Thymus (tissue), 11 donors: ENCODE measurements around the gene C1QTNF8. TPM values are rescaled to one million over a fixed set of nuclear protein-coding genes. Genes with fewer than 3 reads are reported as not detected.

ENCODE experiments used
- DNase-seq, 9 donors: peaks; one replicate each; pipeline ENCODE4 v3.0.0-alpha.2; 2013; ENCODE audit warnings: low spot score in 9 of 9, low read depth in 6 of 9, missing footprints in 1 of 9
- H3K27ac ChIP-seq, 2 donors: one replicate each; pipeline ENCODE4 v1.5.1; 2013; ENCODE audit warnings: control low read depth in 1 of 2, low read depth in 1 of 2, low read length in 1 of 2, mild to moderate bottlenecking in 1 of 2, moderate library complexity in 1 of 2
- H3K27me3 ChIP-seq, 2 donors: one replicate each; pipeline ENCODE4 v1.5.1; 2013; ENCODE audit warnings: low read length in 1 of 2; ENCODE audit not compliant: control insufficient read depth in 2 of 2, insufficient read depth in 1 of 2
- H3K36me3 ChIP-seq, 2 donors: one replicate each; pipeline ENCODE4 v1.5.1; 2013; ENCODE audit warnings: low read length in 1 of 2, mild to moderate bottlenecking in 1 of 2, moderate library complexity in 1 of 2; ENCODE audit not compliant: control insufficient read depth in 2 of 2, insufficient read depth in 2 of 2
- H3K4me1 ChIP-seq, 2 donors: one replicate each; pipeline ENCODE4 v1.5.1; 2013; ENCODE audit warnings: low read length in 2 of 2; ENCODE audit not compliant: control insufficient read depth in 2 of 2, insufficient read depth in 2 of 2
- H3K4me3 ChIP-seq, 2 donors: one replicate each; pipeline ENCODE4 v1.5.1; 2013; ENCODE audit warnings: low read length in 2 of 2, control low read depth in 1 of 2, mild to moderate bottlenecking in 1 of 2
- H3K9me3 ChIP-seq, 2 donors: one replicate each; pipeline ENCODE4 v1.5.1; 2013; ENCODE audit warnings: low read length in 1 of 2, mild to moderate bottlenecking in 1 of 2; ENCODE audit not compliant: control insufficient read depth in 2 of 2, insufficient read depth in 1 of 2
- WGBS: extraction: QIAGEN DNeasy Blood & Tissue Kit; methylation state at CpG from one replicate; pipeline ENCODE4 v1.1.7; 2013; 5-methylcytosine and 5-hydroxymethylcytosine counted together
- polyA plus RNA-seq: library from polyadenylated mRNA; stranded (reverse); fragments of 200-250 nt; gene quantifications from one replicate; pipeline ENCODE4 v1.2.3, GENCODE V29; 2013
- total RNA-seq: library from RNA; stranded (reverse); fragments of 120-200 nt; gene quantifications from one replicate; pipeline ENCODE4 v1.2.4, GENCODE V29; 2013
- donor health status: healthy.

Gene C1QTNF8
- total and polyA plus RNA-seq, 2 donors: 0.05 TPM; not detected in 1

DNA sequence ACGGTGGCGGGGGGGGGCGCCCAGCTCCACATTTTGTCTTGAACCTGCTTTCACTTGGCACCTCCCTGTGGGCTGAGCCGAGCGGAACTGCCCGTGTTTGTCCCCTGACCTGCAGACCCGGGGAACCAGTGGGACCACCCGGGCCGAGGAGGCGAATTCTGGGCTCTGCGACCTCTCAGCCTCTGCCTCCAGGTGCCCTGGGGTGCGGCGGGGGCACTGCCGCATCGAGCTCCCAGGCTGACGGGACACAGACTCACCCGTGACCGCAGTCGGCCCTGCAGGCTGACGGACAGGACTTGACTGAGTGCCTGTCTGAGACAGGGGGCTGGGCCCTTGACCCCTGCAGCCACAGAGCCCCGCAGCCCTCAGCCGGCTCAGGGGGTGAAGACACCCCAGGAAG, 11.1 kb upstream of the C1QTNF8 start:
- WGBS: 80% methylated on average over 22 of the region's 22 CpGs
- Histone ChIP-seq H3K27me3 (peaks cover 4 to 63% of the 10 kb centered on the region in 2 donors), H3K36me3 (no peaks in the 10 kb centered on the region), H3K27ac (no peak overlapping the region), H3K9me3 (no peaks in the 10 kb centered on the region), H3K4me1 (no peaks in the 10 kb centered on the region), H3K4me3 (no peak overlapping the region)
- DNase-seq: no peak

DNA sequence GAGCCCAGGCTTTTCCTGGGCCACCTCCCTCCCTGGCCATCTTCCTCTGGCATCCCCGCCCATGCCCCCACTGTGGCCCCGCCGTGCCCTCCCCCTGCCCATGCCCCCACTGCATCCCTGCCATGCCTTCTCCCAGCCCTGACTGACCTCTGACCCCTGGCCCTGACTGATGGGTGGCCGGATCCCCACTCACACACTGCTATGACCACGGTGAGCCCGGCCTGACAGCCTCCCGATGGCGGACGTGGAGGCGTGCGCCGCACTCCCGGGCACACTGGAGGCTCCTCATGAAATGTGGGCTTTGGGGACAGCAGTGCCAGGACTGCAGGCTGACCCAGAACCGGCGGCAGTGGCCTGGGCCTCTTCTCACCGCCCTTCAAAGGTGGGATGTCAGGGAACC, 10.6 kb upstream of the C1QTNF8 start:
- H3K9me3 ChIP-seq: no peaks in the 10 kb centered on the region
- no peak for DNase-seq
- H3K4me1 ChIP-seq: no peaks in the 10 kb centered on the region
- H3K27ac ChIP-seq: no peak overlapping the region
- peaks cover 5 to 63% of the 10 kb centered on the region in 2 donors for H3K27me3 ChIP-seq
- H3K36me3 ChIP-seq: no peaks in the 10 kb centered on the region
- WGBS: 87% methylated on average over 16 of the region's 16 CpGs
- no peak overlapping the region for H3K4me3 ChIP-seq

DNA sequence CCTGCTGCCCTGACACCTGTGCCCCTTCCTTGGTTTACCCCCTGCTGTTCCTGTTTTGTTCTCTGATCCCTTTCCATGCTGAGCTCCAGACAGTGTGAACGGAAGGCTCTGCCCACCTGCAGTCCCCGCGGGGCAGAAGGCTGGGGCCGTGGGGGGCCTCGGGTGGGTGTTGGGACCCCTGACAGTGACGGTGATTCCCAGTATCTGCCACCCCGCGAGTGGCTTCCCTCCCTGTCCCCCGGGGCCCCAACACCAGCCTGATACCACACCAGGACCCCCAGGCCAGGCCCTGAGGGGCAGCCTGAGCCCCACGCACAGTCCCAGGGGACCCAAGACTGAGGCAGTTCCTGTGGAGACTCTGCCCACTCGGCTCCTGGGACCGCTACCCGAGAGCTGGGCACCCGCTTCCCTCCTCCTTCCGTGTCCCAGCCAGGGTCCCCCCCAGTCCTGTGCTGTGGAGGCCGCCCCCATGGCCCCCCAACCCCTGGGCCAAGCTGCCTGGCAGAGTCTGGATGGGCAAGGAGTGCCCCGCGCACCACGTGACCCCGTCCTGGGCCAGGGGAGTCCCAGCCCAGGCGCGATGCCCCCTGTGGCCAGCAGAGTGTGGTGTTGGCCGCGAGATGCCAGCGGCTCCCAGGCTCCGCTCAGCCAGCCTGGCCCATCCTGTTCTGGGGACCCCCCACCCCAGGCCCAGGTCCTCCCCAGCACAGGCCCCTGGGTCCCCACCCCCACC, 10.0 kb upstream of the C1QTNF8 start:
- no peaks in the 10 kb centered on the region for H3K36me3 ChIP-seq
- DNase-seq: peak in 2 of 9 donors; percentile 3 to 15
- no peaks in the 10 kb centered on the region for H3K9me3 ChIP-seq
- WGBS: 39% methylated on average over 26 of the region's 26 CpGs
- peaks cover 6 to 69% of the 10 kb centered on the region in 2 donors for H3K27me3 ChIP-seq
- no peak overlapping the region for H3K4me3 ChIP-seq
- H3K27ac ChIP-seq: no peak overlapping the region
- no peaks in the 10 kb centered on the region for H3K4me1 ChIP-seq

DNA sequence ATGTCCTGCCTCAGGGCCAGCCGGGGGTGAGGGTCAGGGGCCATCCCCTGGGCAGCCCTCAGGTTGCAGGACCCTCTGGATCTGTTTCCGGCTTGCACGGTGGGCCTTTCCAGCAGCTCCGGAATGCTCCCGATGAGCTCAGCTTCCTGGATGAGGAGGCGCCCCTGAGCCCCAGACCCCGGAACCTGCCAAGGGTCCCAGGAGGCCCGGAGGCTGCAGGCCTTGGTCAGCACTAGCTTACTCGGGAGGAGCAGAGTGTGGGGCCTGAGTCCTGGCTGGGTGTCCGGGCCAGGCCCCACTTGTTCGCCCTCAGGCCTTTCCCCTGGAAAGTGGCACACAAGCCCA, 7.6 kb upstream of the C1QTNF8 start:
- Histone ChIP-seq H3K36me3 (no peaks in the 10 kb centered on the region), H3K27ac (no peak overlapping the region), H3K9me3 (no peaks in the 10 kb centered on the region), H3K27me3 (peaks cover 9 to 74% of the 10 kb centered on the region in 2 donors), H3K4me1 (no peaks in the 10 kb centered on the region), H3K4me3 (no peak overlapping the region)
- 30% methylated on average over 11 of the region's 11 CpGs for WGBS
- DNase-seq: no peak

DNA sequence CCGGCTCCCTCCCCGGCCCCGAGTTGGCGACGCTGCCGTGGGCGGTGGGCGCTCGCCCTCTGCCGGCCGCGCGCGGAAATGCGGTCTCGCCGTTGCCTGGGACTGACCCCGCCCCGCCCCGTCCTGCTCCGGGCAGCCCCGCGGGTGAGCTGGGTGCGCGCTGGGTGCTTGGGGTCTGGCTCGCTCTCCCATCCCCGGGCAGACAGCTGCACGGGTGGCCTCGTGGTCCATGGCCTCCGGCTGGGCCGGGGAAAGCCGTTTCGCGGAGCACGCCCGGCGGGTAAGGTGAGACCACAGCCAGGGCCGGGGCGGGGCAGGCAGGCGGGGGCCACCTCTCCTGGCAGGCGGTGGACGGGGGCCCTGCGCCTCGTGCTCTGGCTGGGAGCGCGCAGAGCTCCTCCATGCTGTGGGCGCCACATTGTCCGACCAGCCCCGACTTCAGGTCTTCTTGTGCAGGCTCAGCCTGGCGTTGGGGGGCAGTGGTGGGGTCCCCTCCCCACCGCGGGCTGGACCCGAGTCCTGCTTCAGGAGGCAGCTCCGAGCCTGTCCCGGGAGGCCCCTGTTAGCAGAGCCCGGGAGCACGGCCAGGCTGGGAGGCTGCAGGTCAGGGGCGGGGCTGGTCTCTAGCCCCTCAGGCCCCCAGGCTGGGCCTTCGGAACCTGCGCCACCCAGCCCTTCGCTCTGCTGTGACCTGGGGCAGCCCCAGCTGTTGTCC, 7.0 kb upstream of the C1QTNF8 start:
- 5% methylated on average over 61 of the region's 61 CpGs for WGBS
- peak in 6 of 9 donors; percentile 13 to 42 (median 24) for DNase-seq
- no peaks in the 10 kb centered on the region for H3K4me1 ChIP-seq
- H3K27me3 ChIP-seq: peaks cover 9 to 73% of the 10 kb centered on the region in 2 donors
- H3K36me3 ChIP-seq: no peaks in the 10 kb centered on the region
- no peak overlapping the region for H3K4me3 ChIP-seq
- H3K27ac ChIP-seq: no peak overlapping the region
- no peaks in the 10 kb centered on the region for H3K9me3 ChIP-seq

DNA sequence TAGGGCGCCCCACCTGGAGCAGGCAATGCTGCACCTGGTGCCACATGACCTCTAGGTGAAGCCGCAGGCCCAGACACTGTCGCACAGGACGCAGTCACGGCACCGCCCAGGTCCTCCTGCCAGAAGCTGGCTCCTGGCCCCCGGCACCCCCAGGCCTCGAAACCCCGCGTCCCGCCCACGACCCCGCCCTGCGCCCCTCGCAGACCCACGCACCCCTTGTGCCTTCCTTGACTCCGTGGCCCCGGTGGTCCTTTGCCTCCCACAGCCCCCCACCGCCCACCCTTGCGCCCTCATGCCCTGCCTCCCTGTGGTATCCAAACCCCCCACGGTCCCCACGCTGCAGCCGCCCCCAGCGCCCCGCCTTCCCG, 6.3 kb upstream of the C1QTNF8 start:
- DNase-seq: no peak

DNA sequence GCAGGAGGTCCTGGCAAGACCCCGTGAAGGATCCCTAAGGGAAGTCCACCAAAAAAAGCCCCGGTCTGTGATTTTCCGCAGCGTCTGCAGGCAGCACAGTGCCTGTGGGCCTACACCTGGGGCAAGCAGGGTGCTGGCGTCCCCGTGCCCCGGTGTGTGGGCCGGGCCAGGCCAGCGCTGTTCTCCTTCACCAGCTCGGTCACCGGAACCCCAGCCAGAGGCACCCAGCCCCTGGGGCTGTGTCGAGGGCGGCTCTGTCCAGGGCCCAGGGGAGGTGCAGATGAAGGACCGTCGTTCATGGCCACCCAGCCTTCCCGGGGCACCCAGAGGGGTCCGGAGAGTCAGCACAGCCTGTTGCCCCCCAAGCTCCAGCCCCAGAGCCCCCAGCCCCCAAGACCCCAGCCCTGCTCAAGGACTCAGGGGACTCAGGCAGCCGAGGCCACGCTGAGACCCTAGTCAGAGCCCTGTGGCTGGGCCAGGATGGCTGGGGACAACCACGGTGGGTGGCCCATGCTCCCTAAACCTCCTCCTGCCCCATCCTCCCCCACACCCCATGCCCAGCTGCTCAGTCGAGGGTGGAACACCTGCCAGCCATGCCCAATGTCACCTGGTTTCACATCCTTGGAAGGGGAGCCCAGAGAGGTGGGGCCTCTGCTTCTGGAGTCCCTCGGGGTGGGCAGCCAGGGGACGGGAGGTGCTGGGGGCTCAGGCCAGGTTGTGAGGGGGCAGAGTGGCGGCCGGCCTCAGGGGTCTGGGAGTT, 5.7 kb upstream of the C1QTNF8 start:
- H3K36me3 ChIP-seq: no peaks in the 10 kb centered on the region
- no peaks in the 10 kb centered on the region for H3K9me3 ChIP-seq
- H3K27ac ChIP-seq: no peak overlapping the region
- DNase-seq: no peak
- H3K27me3 ChIP-seq: peaks cover 9 to 60% of the 10 kb centered on the region in 2 donors
- WGBS: 81% methylated on average over 25 of the region's 25 CpGs
- no peaks in the 10 kb centered on the region for H3K4me1 ChIP-seq
- H3K4me3 ChIP-seq: no peak overlapping the region

More for the DNA sequence above, 6.3 kb upstream of the C1QTNF8 start:
- Histone ChIP-seq H3K36me3 (no peaks in the 10 kb centered on the region), H3K9me3 (no peaks in the 10 kb centered on the region), H3K4me1 (no peaks in the 10 kb centered on the region), H3K27ac (no peak overlapping the region), H3K4me3 (no peak overlapping the region), H3K27me3 (peaks cover 9 to 65% of the 10 kb centered on the region in 2 donors)
- WGBS: 64% methylated on average over 25 of the region's 26 CpGs

DNA sequence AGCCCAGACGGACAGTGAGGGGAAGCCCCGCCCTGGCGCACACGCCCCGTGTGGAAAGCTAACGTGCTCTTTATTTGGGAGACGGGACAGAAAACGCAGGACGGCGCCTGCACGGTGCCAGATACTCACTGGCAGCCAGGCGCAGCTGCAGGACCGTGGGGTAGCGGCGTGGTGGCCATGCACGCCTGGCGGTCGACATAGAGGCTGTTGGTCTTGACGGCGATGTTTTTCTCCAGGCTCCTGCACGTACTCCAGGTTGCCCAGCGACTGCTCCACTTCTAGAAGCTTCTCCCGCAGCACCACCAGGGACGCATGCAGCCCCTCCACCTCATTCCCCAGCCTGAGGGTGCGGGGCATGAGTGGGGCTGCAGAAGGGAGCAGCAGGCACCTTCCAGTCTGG, 5.1 kb upstream of the C1QTNF8 start:
- no peak overlapping the region for H3K27ac ChIP-seq
- no peaks in the 10 kb centered on the region for H3K4me1 ChIP-seq
- H3K4me3 ChIP-seq: no peak overlapping the region
- no peak for DNase-seq
- no peaks in the 10 kb centered on the region for H3K36me3 ChIP-seq
- H3K9me3 ChIP-seq: no peaks in the 10 kb centered on the region
- H3K27me3 ChIP-seq: peaks cover 9 to 59% of the 10 kb centered on the region in 2 donors
- WGBS: 71% methylated on average over 25 of the region's 25 CpGs
